HG02973 (cell line): ENCODE results near the gene ZNF689.
"Not testable (repeated sequence)": the region's sequence is repeated elsewhere in the genome, so short reads cannot be mapped to it uniquely, and the experiment has no call there.

Experiments used
- ATAC-seq: cut with Tn5 transposase; IDR thresholded peaks from one replicate; pipeline ENCODE4 v1.9.1; 2021; ENCODE audit warnings: moderate library complexity; ENCODE audit not compliant: unreplicated experiment

Gene ZNF689

DNA sequence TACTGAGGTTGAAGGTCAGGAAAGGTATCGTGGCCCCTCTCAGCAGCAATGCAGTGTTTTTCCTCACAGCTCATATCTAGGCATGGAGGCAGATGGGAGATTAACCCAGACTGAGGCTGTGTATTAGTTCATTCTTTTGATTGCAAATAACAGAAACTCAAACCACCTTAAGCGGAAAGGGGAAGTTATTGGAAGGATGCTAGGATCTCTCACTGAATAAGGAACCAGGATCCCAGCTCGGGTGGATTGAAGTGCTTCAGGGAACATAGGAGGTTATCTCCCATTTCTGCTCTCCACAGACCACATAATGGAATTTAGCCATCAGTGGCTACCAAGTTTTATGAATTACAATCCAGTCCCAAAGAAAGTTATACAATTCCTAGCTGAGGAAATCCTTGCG is 8.2 kb downstream of the ZNF689 start:
- ATAC-seq = no peak

DNA sequence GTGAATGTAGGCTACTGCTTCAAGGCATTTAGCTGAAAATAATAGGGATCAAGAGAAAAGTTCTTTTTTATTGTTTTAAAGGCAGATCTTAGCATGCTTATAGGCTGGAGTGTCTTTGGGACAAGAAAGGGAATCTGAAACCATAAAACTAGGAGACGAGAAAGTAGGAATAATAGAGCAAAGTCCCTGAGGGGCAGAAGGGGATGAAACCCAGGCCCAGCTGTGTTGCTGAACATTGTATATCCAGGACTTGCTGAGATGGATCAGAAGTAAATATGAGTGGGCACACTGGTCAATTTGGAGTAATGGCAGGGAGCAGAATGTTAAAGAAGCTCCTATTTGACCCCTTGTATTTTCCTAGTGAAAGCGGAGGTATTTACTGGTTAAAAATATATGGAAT is 9.3 kb downstream of the ZNF689 start:
- no peak for ATAC-seq

DNA sequence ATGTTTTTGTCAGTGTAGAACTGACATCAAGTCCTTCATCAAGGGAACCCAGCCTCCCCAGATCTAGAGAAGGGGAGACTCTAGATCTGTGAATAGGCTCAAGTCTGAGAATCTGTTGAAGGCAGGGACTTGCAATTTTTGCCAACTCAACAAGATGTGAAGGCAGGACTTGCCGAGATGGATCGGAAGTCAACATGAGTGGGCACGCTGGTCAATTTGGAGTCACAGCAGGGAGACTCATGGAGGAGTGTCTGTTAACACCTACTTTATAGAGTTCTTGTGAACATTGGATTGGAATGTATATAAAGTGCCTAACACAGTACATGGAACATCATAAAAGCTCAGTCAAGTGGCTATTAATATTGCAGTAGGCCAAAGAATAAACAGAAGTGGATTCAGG is 10.0 kb downstream of the ZNF689 start:
- no peak for ATAC-seq

DNA sequence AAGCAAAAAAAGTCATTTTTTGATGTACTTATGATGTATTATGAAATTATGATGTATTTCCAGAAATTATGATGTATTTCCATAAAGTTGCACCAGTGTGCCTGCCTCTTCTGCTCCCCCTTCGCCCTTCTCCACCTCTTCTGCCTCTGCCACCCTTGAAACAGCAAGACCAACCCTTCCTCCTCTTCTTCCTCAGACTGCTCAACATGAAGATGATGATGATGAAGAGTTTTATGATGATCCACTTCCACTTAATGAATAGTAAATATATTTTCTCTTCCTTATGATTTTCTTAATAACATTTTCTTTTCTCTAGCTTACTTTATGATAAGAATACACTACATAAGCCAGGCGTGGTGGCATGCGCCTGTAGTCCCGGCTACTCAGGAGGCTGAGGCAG is 17.3 kb downstream of the ZNF689 start:
- ATAC-seq = no peak

DNA sequence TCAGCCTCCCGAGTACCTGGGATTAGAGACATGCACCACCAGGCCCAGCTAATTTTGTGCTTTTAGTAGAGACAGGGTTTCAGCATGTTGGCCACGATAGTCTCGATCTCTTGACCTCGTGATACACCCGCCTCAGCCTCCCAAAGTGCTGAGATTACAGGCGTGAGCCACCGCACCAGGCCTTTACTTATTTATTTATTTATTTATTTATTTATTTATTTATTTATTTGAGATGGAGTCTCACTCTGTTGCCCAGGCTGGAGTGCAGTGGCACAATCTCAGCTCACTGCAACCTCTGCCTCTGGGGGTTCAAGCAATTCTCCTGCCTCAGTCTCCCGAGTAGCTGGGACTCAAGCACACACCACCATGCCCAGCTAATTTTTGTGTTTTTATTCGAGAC is 19.3 kb downstream of the ZNF689 start:
- not testable (repeated sequence) for ATAC-seq

DNA sequence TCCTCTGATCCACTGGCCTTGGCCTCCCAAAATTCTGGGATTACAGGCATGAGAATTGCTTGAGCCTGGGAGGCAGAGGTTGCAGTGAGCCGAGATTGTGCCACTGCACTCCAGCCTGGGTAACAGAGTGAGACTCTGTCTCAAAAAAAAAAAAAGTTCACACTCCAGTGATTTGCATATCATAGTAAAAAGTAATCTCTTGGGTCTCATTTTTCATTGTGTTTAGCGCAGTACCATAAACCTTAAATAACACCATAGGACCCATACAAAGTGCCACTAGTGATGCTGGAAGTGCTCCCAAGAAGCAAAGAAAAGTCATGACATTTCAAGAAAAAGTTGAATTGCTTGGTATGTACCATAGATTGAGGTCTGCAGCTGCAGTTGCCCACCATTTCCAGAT is 20.6 kb downstream of the ZNF689 start:
- not testable (repeated sequence) for ATAC-seq

DNA sequence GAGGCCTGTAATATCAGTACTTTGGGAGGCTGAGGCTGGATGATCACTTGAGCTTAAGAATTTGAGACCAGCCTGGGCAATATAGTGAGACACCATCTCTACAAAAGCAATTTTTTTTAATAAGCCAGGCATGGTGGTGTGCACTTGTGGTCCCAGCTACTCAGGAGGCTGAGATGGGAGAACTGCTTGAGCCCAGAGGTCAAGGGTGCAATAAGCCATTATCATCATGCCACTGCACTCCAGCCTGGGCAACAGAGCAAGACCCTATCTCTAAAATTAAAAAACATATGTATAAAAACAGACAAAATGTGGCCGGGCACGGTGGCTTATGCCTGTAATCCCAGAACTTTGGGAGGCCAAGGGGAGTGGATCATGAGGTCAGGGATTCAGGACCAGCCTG is 21.5 kb downstream of the ZNF689 start:
- no peak for ATAC-seq

DNA sequence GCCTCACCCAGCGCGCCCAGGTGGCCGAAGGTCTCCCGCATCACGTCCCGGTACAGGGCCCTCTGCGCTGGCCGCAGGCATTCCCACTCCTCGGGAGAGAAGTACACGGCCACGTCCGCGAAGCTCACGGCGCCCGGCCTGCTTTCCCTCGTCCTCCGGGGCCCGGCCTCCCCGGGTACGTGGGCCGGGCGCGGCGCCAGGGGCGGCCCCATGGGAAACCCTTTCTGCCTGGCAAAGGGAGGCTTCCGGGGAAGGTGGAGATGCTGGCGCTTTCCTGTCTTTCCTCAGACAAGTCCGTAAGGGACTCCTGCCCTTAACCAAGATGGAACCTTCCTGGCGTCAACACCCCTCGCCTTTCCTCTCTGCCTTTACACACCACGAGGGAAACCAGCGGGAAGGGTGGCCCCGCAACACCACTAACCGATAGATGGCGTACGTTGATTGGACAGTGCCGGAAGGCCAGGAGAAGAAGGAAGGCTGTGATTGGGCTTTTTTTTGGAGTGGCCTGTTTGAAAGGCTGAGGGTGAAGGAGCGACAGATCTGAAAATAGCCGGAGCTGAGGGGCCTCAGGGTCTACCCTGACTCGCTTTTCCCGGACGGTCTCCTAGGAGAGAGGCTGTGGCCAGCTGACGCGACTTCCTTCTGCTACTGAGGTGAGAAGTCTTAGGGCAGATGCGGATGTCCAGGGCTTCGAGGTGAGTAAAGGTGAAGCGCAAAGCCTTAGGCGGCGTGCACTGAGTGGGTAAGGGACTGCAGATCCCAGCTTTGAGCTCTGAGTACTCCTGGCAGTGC is 24.6 kb downstream of the ZNF689 start, which contains the start of gene ZNF785:
TSS of gene ZNF785 (minus strand) at position 298 of the 792 bp plus-strand sequence. CDS start at position 212, 86 bp downstream.
- ATAC-seq = peak; percentile 84

DNA sequence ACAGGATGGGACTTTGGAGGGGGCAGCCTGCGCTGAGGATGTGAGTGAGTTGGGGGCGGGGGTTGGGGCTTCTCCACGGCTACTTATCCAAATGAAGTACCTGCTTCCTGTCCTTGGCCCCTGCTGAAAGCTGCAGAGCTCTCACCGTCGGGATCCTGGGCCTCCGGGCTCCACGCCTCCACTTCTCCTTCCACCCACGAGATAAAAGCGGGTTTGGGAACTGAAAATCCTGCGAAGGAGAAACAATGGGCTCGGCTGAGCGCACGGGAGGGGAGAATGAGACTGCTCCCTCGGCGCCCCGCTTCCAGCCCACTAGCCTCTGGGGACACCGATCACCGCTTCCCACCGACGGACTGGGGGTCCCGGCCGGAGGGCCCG is 25.2 kb downstream of the ZNF689 start:
- peak; percentile 29 for ATAC-seq

DNA sequence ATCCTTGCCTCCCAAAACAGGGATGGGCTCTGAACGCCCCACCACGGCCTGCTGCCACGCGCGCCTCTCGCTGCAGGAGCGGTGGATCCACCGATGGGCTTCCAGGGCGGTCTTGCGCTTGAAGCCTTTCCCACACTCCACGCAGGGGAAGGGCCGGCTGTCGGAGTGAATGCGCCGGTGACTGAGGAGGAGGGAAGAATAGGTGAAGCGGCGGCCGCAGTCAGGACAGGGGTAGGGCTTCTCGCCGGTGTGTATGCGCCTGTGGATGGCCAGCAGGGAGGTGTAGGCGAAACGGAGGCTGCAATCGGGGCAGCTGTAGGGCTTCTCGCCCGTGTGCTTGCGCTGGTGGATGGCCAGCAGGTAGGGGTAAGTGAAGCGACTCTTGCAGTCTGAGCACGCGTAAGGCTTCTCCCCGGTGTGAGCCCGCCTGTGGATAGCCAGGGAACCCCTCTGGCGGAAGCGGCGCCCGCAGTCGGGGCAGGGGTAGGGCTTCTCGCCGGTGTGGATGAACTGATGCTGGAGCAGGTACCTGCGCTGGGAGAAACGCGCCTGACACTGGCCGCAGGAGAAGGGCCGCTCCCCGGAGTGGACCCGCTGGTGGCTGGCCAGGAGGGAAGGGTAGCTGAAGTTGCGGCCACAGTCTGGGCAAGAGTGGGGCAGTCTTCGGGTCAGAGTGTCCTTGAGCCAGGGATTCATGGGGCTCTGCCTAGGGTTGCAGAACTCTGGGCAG is 27.4 kb downstream of the ZNF689 start:
- ATAC-seq = no peak

DNA sequence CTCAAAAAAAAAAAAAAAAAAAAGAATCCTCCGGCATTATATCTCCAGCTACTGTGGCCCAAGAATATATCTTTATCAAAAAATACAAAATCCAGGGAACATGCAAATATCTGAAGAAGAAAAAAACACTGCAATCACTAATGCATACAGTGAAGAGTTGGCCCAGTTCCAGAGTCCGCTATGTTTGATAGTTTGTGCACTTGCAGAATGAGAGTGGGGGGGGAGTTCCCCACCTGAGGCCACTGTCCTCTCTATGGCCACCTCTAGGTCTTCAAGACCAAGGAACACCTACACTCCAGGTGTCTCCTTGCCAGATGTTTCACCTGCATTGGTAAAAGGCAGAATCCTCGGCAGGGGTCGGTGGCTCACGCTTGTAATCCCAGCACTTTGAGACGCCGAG is 28.7 kb downstream of the ZNF689 start:
- ATAC-seq = no peak

DNA sequence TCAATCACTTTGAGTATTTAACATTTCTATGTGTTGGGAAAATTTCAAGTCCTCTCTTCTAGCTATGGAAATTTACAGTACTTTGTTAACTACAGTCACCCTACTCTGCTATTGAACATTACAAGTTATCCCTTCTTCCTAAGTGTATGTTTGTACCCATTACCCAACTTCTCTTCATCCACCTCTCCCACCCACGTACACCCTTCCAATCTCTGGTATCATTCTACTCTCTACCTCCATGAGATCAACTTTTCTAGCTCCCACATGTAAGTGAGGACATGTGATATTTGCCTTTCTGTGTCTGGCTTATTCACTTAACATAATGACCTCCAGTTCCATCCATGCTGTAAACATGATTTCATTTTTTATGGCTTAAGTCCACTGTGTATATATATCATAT is 35.5 kb downstream of the ZNF689 start:
- ATAC-seq = no peak

DNA sequence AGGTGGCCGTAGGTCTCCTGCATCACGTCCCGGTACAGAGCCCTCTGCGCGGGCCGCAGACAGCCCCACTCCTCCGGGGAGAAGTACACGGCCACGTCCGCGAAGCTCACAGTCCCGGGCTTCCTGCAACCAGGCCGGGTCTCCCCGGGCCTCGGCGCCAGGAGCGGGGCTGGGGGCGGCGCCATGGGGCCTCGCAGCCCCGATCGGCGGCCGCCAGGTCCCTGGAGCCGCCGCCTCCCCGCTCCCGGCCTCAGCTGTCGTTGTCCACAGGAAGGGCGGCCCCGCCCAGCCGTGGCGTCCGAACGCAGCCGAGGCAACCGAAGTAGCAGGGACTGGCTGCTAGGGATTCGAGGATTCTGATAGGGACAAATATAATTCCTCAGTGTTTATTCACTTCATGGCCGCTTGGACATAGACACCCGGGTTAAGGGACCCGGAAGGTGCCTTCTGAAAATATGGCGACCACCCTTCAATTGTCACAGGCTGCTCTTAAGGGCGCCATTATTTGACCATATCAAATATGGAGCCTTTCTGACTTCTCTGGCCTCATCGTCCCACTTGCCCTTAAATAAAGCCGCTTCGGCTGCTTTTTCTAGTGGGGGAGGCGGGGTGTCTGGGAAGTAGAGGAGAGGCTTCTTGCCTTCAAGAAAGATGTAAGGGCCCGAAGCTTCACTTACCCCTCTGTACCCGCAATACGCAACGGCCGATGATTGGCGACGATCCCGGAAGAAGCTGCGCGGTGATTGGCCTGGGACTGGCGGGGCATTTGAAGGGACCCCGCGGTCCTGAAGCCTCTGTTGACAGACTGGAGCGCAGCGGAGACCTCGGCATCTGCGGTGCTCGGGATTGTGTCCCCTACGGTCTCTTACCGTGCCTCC is 38.5 kb downstream of the ZNF689 start, which contains the start of gene ZNF688:
TSS of gene ZNF688 (minus strand) at position 270 of the 878 bp plus-strand sequence. CDS start at position 185, 85 bp downstream.
- ATAC-seq = peak; percentile 68

DNA sequence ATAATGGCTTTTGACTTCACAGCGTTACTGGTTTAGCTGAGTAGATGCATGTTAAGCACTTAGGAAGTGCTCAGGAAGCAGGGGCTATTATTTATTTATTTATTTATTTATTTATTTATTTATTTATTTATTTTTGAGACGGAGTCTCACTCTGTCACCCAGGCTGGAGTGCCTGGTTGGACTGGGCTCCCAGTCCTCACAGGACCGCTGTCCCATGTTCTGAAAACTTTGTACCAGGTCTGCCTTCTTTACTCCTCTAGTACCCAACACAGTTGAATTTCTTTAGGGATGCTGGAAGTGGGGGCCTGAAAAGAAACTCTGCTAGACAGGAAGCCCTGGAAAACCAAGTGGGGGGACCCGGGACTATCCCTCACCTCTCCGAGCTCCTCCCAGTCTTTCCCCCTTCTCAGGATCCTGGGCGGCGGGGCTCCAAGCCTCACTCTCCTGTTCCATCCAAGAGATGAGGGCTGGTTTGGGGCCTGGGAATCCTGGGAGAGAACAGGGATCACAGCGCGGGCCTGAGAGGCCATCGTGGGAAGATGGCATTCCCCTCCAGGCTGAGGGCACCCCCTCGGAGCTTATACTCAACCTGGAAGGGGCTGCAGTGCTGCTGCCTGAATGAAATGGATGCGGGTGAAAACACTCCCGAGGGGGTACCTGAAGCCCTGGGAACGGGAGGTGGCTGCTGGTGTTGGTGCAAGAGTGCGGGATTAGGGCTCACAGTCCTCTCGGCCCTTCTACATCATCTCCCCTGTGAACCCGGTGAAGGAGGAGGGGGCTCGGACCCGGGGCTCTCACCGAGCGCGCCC is 39.3 kb downstream of the ZNF689 start:
- peak; percentile 1 for ATAC-seq

DNA sequence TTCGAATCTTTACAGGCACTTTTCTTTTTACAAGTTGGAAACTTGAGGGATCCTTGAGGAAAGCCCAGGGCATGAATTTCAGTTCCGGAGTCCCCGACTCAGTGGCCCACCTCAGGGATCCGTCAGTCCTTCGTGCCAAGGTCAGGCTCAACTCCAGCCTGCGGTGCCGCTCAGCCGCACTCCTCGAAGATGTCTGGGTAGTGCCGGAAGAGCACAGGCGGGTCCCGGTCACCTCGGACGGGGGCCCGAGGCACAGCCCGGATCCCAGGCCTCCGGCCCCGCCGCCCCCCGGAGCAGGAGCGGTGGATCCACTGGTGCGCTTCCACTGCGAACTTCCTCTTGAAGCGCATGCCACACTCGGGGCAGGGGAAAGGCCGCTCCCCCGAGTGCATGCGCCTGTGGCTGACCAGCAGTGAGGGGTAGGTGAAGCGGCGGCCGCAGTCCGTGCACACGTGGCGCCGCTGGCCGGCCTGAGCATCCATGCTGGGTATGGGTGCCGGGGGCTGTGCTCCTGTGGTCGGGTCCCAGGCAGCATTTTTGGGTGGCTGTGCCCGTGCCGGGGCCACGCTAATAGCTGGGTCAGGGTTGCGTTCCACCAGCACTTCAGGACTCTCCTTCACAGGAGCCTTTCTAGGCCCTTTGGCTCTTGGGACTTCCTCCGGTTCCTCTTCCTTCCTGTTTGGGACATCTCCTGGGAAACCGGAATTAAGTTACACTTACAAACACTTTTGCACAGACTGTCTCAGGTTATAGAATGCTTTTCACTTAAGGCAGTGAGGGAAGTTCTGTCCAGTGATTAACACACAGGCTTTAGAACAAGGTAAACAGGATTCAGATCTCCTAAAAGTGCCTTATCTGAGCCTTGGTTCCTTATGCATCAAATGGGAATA is 40.2 kb downstream of the ZNF689 start:
- no peak for ATAC-seq

DNA sequence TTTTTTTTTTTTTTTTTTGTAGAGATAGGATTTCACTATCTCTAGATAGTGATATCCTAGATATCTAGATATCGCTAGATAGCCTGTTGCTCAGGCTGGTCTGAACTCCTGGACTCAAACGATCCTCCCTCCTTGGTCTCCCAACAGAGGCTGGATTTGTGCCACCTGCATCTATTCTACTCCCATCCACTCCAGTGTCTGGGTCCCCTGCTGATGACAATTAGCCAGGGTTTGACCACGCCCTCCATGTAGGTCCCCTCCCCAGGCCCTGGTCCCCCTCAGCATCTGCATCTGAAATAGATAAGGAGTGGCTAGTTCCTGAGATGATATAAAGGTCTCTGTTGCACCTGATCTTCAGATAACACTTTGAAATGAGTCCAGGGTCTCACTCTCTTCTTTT is 40.9 kb downstream of the ZNF689 start:
- ATAC-seq = no peak

DNA sequence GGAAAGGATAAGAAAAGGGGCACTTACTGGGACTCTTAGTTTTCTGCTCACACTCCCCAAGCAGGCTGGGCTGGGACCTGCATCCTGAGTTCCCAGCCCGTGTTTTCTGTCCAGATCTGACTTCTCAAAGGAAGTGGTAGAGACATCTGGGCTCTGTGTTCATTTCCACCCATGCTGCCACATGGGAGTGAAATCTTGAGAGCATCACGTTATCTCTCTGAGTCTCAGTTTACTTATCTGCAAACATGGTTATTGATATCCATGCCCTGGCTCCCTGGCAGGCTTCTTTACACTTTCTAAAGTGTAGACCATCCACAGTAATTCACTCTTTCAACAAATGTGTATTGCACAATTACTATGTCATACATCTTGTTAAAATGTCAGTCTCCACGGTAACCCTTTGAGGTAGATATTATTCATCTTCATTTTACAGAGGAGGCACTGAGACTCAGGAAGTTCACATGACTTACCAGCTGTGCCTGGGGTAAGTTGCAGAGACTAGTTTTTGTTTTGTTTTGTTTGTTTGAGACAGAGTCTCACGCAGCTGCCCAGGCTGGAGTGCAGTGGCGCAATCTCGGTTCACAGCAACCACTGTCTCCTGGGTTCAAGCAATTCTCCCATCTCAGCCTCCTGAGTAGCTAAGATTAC is 42.1 kb downstream of the ZNF689 start:
- peak; percentile 31 for ATAC-seq

DNA sequence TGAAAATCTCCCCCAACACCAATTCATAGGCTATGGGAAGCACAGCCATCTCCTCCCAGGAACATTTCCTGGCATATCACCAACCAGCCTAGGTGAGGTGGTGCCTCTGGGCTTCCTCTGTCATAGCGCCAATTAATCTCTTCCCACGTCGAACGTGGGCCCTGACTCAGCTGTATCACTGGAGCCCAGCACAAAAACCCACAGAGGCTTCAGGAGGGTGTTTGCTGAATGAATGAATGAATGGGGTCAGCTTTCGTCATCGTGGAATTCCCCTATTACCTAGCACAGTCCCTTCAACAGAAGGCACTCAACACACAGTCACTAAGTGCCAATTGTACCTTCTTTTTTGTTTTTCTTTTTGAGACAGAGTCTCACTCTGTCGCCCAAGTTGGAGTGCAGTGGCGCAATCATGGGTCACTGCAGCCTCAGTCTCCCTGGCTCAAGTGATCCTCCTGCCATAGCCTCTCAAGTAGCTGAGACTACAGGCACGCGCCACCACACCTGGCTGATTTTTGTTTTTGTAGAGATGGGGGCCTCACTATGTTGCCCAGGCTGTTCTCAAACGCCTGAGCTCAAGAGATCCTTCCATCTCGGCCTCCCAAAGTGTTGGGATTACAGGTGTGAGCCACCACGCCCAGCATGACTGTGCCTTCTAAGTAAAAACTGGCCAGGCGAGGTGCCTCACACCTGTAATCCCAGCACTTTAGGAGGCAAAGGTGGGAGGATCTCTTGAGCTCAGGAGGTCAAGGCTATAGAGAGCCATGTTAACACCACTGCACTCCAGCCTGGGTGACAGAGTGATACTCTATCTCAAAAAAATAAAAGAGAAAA is 42.8 kb downstream of the ZNF689 start:
- no peak for ATAC-seq
